ENCODE measurements around the gene CCT7. TPM values are rescaled to one million over a fixed set of nuclear protein-coding genes. Genes with fewer than 3 reads are reported as not detected.
"Not testable (repeated sequence)": the region's sequence is repeated elsewhere in the genome, so short reads cannot be mapped to it uniquely, and the experiment has no call there.

Gene CCT7
- 182 to 214 TPM (median 192 TPM) in 3 replicates for total RNA-seq
- long read RNA-seq, transcript CCT7-201 (12 exons, 1,916 nt), result major isoform, 261 of 291 reads
- long read RNA-seq, partial matches to known transcripts, result 21 of 291 reads
- long read RNA-seq, other reads (novel, unspliced or antisense), result 4 of 291 reads

GRCh38 chr2:73233932-73234832, at the start of gene CCT7:
Gene CCT7, plus strand, starts transcription at chr2:73234308. Its CDS starts 71 bp downstream, at chr2:73234379.
- no peaks in the 10 kb centered on the region for H3K27me3 Mint-ChIP-seq (ENCODE audit: low read depth)
- peaks cover 1% of the 10 kb centered on the region for H3K36me3 Mint-ChIP-seq (ENCODE audit: low read depth)
- peaks cover 41% of the 10 kb centered on the region for H3K4me1 Mint-ChIP-seq (ENCODE audit: low read depth)
- peak within 1 kb of the TSS; percentile 96 for H3K4me3 Mint-ChIP-seq (ENCODE audit: unreplicated experiment)
- no peak for TF ChIP-seq CTCF (IDR thresholded peaks at IDR 0.05)
- DNase-seq (ENCODE audit: low spot score), result no peak
- no peaks in the 10 kb centered on the region for H3K9me3 Mint-ChIP-seq (ENCODE audit: low read depth)
- peak within 1 kb of the TSS; percentile 95 for H3K27ac Mint-ChIP-seq (ENCODE audit: unreplicated experiment)

GRCh38 chr2:73185965-73186364, 48.1 kb upstream of the CCT7 start:
- Mint-ChIP-seq H3K36me3 (ENCODE audit: low read depth) (peaks cover 2% of the 10 kb centered on the region), H3K27ac (ENCODE audit: unreplicated experiment) (no peak overlapping the region), H3K4me3 (ENCODE audit: unreplicated experiment) (no peak overlapping the region), H3K27me3 (ENCODE audit: low read depth) (peaks cover 56% of the 10 kb centered on the region), H3K9me3 (ENCODE audit: low read depth) (peaks cover 8% of the 10 kb centered on the region), H3K4me1 (ENCODE audit: low read depth) (no peaks in the 10 kb centered on the region)
- TF ChIP-seq CTCF (IDR thresholded peaks at IDR 0.05), result no peak
- DNase-seq (ENCODE audit: low spot score), result peak; percentile 11

GRCh38 chr2:73187549-73187948, 46.6 kb upstream of the CCT7 start:
- no peak for DNase-seq (ENCODE audit: low spot score)
- no peak overlapping the region for H3K4me3 Mint-ChIP-seq (ENCODE audit: unreplicated experiment)
- peaks cover 2% of the 10 kb centered on the region for H3K36me3 Mint-ChIP-seq (ENCODE audit: low read depth)
- H3K4me1 Mint-ChIP-seq (ENCODE audit: low read depth), result no peaks in the 10 kb centered on the region
- H3K27me3 Mint-ChIP-seq (ENCODE audit: low read depth), result peaks cover 59% of the 10 kb centered on the region
- no peak for TF ChIP-seq CTCF (IDR thresholded peaks at IDR 0.05)
- no peak overlapping the region for H3K27ac Mint-ChIP-seq (ENCODE audit: unreplicated experiment)
- peaks cover 8% of the 10 kb centered on the region for H3K9me3 Mint-ChIP-seq (ENCODE audit: low read depth)

GRCh38 chr2:73197579-73197978, 36.5 kb upstream of the CCT7 start:
- H3K4me3 Mint-ChIP-seq (ENCODE audit: unreplicated experiment), result no peak overlapping the region
- H3K9me3 Mint-ChIP-seq (ENCODE audit: low read depth), result peaks cover 2% of the 10 kb centered on the region
- no peaks in the 10 kb centered on the region for H3K36me3 Mint-ChIP-seq (ENCODE audit: low read depth)
- H3K27me3 Mint-ChIP-seq (ENCODE audit: low read depth), result peaks cover 41% of the 10 kb centered on the region
- H3K27ac Mint-ChIP-seq (ENCODE audit: unreplicated experiment), result no peak overlapping the region
- H3K4me1 Mint-ChIP-seq (ENCODE audit: low read depth), result peaks cover 6% of the 10 kb centered on the region
- no peak for TF ChIP-seq CTCF (IDR thresholded peaks at IDR 0.05)
- no peak for DNase-seq (ENCODE audit: low spot score)

- H3K27ac Mint-ChIP-seq (ENCODE audit: unreplicated experiment); H3K4me1 Mint-ChIP-seq (ENCODE audit: low read depth); H3K4me3 Mint-ChIP-seq (ENCODE audit: unreplicated experiment); H3K9me3 Mint-ChIP-seq (ENCODE audit: low read depth); H3K36me3 Mint-ChIP-seq (ENCODE audit: low read depth): not testable (repeated sequence)
- peaks cover 53% of the 10 kb centered on the region for H3K27me3 Mint-ChIP-seq (ENCODE audit: low read depth)
- DNase-seq (ENCODE audit: low spot score), result peak; percentile 8
Measured at GRCh38 chr2:73200281-73200680, 33.8 kb upstream of the CCT7 start.

All from chondrocyte (in vitro differentiated cells).